Embryonic facial prominence (tissue), 1 donor: ENCODE data around the gene SCAF4.
A peak's percentile ranks its signal among the peaks of the same experiment; 100 is the strongest.
"Not testable (repeated sequence)": the region's sequence is repeated elsewhere in the genome, so short reads cannot be mapped to it uniquely, and the experiment has no call there.

ENCODE experiments used
- DNase-seq: peaks from one replicate; pipeline ENCODE4 v3.0.0-alpha.2; 2016; ENCODE audit errors: extremely low spot score

SCAF4 gene

GRCh38 chr21:31731857-31732596 is at the start of gene SCAF4:
SCAF4 (minus strand) TSS chr21:31732118; CDS start chr21:31731692, 426 bp downstream.
- peak; percentile 61 for DNase-seq

- no peak for DNase-seq
Measured at GRCh38 chr21:31780944-31781343, 49.0 kb upstream of the SCAF4 start.

- no peak for DNase-seq
Measured at GRCh38 chr21:31778546-31778945, 46.6 kb upstream of the SCAF4 start.

- no peak for DNase-seq
Measured at GRCh38 chr21:31777857-31778256, 45.9 kb upstream of the SCAF4 start.

- DNase-seq, result no peak
Measured at GRCh38 chr21:31774031-31774430, 42.1 kb upstream of the SCAF4 start.

- no peak for DNase-seq
Measured at GRCh38 chr21:31772674-31773555, 41.0 kb upstream of the SCAF4 start.

- DNase-seq, result no peak
Measured at GRCh38 chr21:31771685-31772084, 39.8 kb upstream of the SCAF4 start.

- DNase-seq, result no peak
Measured at GRCh38 chr21:31768710-31769109, 36.8 kb upstream of the SCAF4 start.

- DNase-seq, result no peak
Measured at GRCh38 chr21:31766899-31767298, 35.0 kb upstream of the SCAF4 start.

GRCh38 chr21:31765850-31766249 is 33.9 kb upstream of the SCAF4 start:
- DNase-seq, result not testable (repeated sequence)

- DNase-seq, result no peak
Measured at GRCh38 chr21:31760931-31761330, 29.0 kb upstream of the SCAF4 start.

- no peak for DNase-seq
Measured at GRCh38 chr21:31756787-31757186, 24.9 kb upstream of the SCAF4 start.

- DNase-seq, result no peak
Measured at GRCh38 chr21:31755027-31755426, 23.1 kb upstream of the SCAF4 start.

GRCh38 chr21:31754708-31754960 is 22.7 kb upstream of the SCAF4 start:
- no peak for DNase-seq

GRCh38 chr21:31753949-31754707 is 22.2 kb upstream of the SCAF4 start:
- DNase-seq, result no peak

- no peak for DNase-seq
Measured at GRCh38 chr21:31752967-31753366, 21.0 kb upstream of the SCAF4 start.

- DNase-seq, result no peak
Measured at GRCh38 chr21:31752352-31752751, 20.4 kb upstream of the SCAF4 start.

- no peak for DNase-seq
Measured at GRCh38 chr21:31750843-31751242, 18.9 kb upstream of the SCAF4 start.

- no peak for DNase-seq
Measured at GRCh38 chr21:31744182-31744800, 12.4 kb upstream of the SCAF4 start.

- no peak for DNase-seq
Measured at GRCh38 chr21:31743712-31744111, 11.8 kb upstream of the SCAF4 start.

GRCh38 chr21:31741116-31741515 is 9.2 kb upstream of the SCAF4 start:
- DNase-seq, result no peak
